ENCODE measurements around the gene MYO5B. TPM values are rescaled to one million over a fixed set of nuclear protein-coding genes. Genes with fewer than 3 reads are reported as not detected.

Gene MYO5B
- total and polyA plus RNA-seq, 9 of the 15 experiments (the other 6 are each of a cell fraction or from before 2014, with no cell fraction given): 0.07 to 0.42 (median 0.28) TPM

- no peaks in the 10 kb centered on the region for H3K9me3 ChIP-seq (replicated peaks; ENCODE audit: control insufficient read depth, insufficient read depth, low read depth, low read length)
- no peaks in the 10 kb centered on the region for H3K9me1 ChIP-seq (ENCODE audit: control insufficient read depth, insufficient read depth, low read length)
- H3K4me1 ChIP-seq (replicated peaks in 1 of 2; ENCODE audit: control insufficient read depth in 2 of 2, insufficient read depth in 2 of 2, low read length in 2 of 2): no peaks in the 10 kb centered on the region
- peaks cover 0 to 33% of the 10 kb centered on the region in 2 experiments; a peak in 2 of 5 replicates for H3K27me3 ChIP-seq (ENCODE audit: control insufficient read depth in 2 of 2, insufficient read depth in 2 of 2, low read length in 2 of 2)
- POLR2A ChIA-PET: no interaction called here
- H3K4me2 ChIP-seq (ENCODE audit: insufficient read depth, low read length): no peak overlapping the region
- no peak overlapping the region for H3K27ac ChIP-seq (ENCODE audit: extremely low read depth, low read depth, low read length)
- BruUV-seq (replicated peaks): no TSS peak
- WGBS (ENCODE audit: insufficient coverage, low coverage, missing lambda C conversion rate): 0% methylated on average over 1 of the region's 1 CpG
- no peak overlapping the region for H3K4me3 ChIP-seq
- FAIRE-seq: no peak
- no peak overlapping the region for H3K9ac ChIP-seq (ENCODE audit: insufficient read depth in 1 of 2, low read depth in 2 of 2, low read length in 2 of 2)
- ATAC-seq: no peak
- CTCF ChIA-PET (ENCODE audit: low intra/inter-chr PET ratio): no interaction called here
- in situ Hi-C loops (cut with MboI): no loop called here
- H3K79me2 ChIP-seq (ENCODE audit: control insufficient read depth, insufficient read depth, low read length): no peaks in the 10 kb centered on the region
- no peak overlapping the region for H2AFZ ChIP-seq (ENCODE audit: low read depth, low read length)
- intact Hi-C loops (cut with micrococcal nuclease): no loop called here
- no peaks in the 10 kb centered on the region for H4K20me1 ChIP-seq (replicated peaks; ENCODE audit: control insufficient read depth, insufficient read depth, low read length)
- no peak for DNase-seq (ENCODE audit: extremely low read depth in 1 of 4, low spot score in 3 of 4)
- H3K36me3 ChIP-seq (ENCODE audit: control insufficient read depth, insufficient read depth, low read length): no peaks in the 10 kb centered on the region
- no peak for TF ChIP-seq NCOA6 (IDR thresholded peaks at IDR 0.05)
- TF ChIP-seq TGIF2 (CRISPR knock-in tag; IDR thresholded peaks at IDR 0.05): no peak
- TF ChIP-seq SMAD1 (IDR thresholded peaks at IDR 0.05; ENCODE audit: low read depth, low read length, partially characterized antibody): no peak
- TF ChIP-seq SREBF2 (CRISPR knock-in tag; IDR thresholded peaks at IDR 0.05): no peak
- no peak for TF ChIP-seq GMEB1 (CRISPR knock-in tag; IDR thresholded peaks at IDR 0.05)
- TF ChIP-seq L3MBTL2 (IDR thresholded peaks at IDR 0.05): no peak
- TF ChIP-seq, protein P1, sequence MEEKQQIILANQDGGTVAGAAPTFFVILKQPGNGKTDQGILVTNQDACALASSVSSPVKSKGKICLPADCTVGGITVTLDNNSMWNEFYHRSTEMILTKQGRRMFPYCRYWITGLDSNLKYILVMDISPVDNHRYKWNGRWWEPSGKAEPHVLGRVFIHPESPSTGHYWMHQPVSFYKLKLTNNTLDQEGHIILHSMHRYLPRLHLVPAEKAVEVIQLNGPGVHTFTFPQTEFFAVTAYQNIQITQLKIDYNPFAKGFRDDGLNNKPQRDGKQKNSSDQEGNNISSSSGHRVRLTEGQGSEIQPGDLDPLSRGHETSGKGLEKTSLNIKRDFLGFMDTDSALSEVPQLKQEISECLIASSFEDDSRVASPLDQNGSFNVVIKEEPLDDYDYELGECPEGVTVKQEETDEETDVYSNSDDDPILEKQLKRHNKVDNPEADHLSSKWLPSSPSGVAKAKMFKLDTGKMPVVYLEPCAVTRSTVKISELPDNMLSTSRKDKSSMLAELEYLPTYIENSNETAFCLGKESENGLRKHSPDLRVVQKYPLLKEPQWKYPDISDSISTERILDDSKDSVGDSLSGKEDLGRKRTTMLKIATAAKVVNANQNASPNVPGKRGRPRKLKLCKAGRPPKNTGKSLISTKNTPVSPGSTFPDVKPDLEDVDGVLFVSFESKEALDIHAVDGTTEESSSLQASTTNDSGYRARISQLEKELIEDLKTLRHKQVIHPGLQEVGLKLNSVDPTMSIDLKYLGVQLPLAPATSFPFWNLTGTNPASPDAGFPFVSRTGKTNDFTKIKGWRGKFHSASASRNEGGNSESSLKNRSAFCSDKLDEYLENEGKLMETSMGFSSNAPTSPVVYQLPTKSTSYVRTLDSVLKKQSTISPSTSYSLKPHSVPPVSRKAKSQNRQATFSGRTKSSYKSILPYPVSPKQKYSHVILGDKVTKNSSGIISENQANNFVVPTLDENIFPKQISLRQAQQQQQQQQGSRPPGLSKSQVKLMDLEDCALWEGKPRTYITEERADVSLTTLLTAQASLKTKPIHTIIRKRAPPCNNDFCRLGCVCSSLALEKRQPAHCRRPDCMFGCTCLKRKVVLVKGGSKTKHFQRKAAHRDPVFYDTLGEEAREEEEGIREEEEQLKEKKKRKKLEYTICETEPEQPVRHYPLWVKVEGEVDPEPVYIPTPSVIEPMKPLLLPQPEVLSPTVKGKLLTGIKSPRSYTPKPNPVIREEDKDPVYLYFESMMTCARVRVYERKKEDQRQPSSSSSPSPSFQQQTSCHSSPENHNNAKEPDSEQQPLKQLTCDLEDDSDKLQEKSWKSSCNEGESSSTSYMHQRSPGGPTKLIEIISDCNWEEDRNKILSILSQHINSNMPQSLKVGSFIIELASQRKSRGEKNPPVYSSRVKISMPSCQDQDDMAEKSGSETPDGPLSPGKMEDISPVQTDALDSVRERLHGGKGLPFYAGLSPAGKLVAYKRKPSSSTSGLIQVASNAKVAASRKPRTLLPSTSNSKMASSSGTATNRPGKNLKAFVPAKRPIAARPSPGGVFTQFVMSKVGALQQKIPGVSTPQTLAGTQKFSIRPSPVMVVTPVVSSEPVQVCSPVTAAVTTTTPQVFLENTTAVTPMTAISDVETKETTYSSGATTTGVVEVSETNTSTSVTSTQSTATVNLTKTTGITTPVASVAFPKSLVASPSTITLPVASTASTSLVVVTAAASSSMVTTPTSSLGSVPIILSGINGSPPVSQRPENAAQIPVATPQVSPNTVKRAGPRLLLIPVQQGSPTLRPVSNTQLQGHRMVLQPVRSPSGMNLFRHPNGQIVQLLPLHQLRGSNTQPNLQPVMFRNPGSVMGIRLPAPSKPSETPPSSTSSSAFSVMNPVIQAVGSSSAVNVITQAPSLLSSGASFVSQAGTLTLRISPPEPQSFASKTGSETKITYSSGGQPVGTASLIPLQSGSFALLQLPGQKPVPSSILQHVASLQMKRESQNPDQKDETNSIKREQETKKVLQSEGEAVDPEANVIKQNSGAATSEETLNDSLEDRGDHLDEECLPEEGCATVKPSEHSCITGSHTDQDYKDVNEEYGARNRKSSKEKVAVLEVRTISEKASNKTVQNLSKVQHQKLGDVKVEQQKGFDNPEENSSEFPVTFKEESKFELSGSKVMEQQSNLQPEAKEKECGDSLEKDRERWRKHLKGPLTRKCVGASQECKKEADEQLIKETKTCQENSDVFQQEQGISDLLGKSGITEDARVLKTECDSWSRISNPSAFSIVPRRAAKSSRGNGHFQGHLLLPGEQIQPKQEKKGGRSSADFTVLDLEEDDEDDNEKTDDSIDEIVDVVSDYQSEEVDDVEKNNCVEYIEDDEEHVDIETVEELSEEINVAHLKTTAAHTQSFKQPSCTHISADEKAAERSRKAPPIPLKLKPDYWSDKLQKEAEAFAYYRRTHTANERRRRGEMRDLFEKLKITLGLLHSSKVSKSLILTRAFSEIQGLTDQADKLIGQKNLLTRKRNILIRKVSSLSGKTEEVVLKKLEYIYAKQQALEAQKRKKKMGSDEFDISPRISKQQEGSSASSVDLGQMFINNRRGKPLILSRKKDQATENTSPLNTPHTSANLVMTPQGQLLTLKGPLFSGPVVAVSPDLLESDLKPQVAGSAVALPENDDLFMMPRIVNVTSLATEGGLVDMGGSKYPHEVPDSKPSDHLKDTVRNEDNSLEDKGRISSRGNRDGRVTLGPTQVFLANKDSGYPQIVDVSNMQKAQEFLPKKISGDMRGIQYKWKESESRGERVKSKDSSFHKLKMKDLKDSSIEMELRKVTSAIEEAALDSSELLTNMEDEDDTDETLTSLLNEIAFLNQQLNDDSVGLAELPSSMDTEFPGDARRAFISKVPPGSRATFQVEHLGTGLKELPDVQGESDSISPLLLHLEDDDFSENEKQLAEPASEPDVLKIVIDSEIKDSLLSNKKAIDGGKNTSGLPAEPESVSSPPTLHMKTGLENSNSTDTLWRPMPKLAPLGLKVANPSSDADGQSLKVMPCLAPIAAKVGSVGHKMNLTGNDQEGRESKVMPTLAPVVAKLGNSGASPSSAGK (IDR thresholded peaks at IDR 0.05): no peak
- TF ChIP-seq SIRT6 (IDR thresholded peaks at IDR 0.05; ENCODE audit: low read depth, low read length): no peak
- TF ChIP-seq CBX1 (IDR thresholded peaks at IDR 0.05; ENCODE audit: low read depth): no peak
- no peak for TF ChIP-seq ZNF354B (CRISPR knock-in tag; IDR thresholded peaks at IDR 0.05)
- no peak for TF ChIP-seq ZC3H11A (IDR thresholded peaks at IDR 0.05; ENCODE audit: low read depth, low read length)
- TF ChIP-seq ZNF76 (CRISPR knock-in tag; IDR thresholded peaks at IDR 0.05; ENCODE audit: borderline replicate concordance): no peak
Observed at GRCh38 chr18:50163505-50163904, 31.4 kb downstream of the MYO5B start.
